ENCODE results near the gene AP5B1. TPM values are rescaled to one million over a fixed set of nuclear protein-coding genes. Genes with fewer than 3 reads are reported as not detected.

AP5B1 gene
- polyA plus RNA-seq, 1 experiment, result 2.6 TPM

DNA sequence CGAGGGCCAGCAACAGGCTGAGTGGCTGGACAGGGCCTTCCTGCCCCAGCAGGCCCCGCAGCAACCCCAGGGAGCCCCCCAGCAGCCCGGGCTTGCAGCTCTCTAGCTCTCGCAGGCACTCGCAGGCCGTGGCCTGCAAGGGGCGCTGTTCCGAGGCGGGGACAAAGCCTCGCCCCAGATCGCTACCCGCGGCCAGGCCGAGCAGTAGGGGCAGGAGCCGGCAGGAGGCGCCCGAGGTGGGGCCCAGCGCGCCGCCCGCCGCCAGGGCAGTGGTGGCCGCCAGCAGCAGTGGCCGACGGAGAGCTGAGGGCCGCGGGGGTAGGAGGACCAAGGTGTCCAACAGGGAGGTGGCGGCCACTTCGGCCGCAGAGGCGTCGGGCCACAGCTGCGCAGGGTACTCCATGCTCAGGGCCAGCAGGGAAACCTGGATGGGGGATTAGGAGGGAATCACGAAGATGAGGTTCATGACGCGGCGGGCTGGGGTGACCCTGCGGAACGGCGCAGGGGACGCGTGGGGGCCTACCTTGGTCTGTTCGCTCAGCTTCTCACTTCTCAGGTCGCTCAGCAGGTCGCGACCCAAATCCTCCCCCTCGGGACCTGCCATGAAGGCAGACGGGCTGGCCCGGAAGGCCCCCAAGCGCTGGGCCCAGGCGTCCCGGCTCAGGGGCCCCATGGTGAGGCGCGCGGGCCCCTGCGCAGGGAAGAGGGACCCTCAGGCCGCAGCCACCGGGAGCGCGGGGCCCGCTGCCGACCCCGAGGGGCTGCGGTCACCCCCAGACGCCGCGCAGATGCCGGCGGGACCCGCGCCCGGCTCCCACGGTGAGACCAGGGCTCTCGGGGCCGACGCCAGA lies 632 bp downstream of the AP5B1 start:
- CTCF ChIA-PET, result interaction anchor here (0.6 to 4.0 kb wide), 25 partner anchors 9 to 242 kb away, joined by 3 to 29 read pairs (median 4); partner anchors contain the start of genes KAT5 and SNX32
- POLR2A ChIA-PET, result interaction anchor here (1.2 to 1.8 kb wide), 4 partner anchors 36 to 69 kb away, joined by 3 to 6 read pairs (median 3); partner anchors contain the start of gene KAT5
- TF ChIP-seq, protein P1, sequence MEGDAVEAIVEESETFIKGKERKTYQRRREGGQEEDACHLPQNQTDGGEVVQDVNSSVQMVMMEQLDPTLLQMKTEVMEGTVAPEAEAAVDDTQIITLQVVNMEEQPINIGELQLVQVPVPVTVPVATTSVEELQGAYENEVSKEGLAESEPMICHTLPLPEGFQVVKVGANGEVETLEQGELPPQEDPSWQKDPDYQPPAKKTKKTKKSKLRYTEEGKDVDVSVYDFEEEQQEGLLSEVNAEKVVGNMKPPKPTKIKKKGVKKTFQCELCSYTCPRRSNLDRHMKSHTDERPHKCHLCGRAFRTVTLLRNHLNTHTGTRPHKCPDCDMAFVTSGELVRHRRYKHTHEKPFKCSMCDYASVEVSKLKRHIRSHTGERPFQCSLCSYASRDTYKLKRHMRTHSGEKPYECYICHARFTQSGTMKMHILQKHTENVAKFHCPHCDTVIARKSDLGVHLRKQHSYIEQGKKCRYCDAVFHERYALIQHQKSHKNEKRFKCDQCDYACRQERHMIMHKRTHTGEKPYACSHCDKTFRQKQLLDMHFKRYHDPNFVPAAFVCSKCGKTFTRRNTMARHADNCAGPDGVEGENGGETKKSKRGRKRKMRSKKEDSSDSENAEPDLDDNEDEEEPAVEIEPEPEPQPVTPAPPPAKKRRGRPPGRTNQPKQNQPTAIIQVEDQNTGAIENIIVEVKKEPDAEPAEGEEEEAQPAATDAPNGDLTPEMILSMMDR (IDR thresholded peaks at IDR 0.05; ENCODE audit: low read depth, low read length), result peak; percentile 66
- peaks cover 15% of the 10 kb centered on the region for H3K27me3 ChIP-seq (ENCODE audit: control insufficient read depth, insufficient read depth, low read length)
- peak overlapping the region; percentile 79 for H3K4me3 ChIP-seq (ENCODE audit: low read depth, low read length)
- no peak overlapping the region for H3K27ac ChIP-seq (ENCODE audit: low read depth, low read length)
- peaks cover 4% of the 10 kb centered on the region; the same call in 1 of the 2 replicates for H3K9me3 ChIP-seq (ENCODE audit: control insufficient read depth, insufficient read depth, low read length)
- DNase-seq (ENCODE audit: low read depth, low spot score), result peak; percentile 11

DNA sequence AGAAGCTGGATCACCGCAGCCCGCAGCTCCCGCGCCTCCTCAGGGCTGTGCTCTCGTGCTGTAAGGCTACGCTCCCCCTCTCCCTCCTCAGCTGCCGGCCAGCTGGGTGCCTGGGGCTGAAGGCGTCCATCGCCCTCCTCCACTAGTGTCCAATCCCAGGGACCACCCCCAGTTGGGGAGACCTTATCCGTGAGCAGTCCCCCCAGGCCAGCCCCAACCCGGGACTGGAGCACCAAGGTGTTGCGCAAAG lies 1.2 kb downstream of the AP5B1 start:
- POLR2A ChIA-PET, result interaction anchor here (1.2 to 1.8 kb wide), 4 partner anchors 35 to 70 kb away, joined by 3 to 6 read pairs (median 3); partner anchors contain the start of gene KAT5
- peaks cover 14% of the 10 kb centered on the region for H3K27me3 ChIP-seq (ENCODE audit: control insufficient read depth, insufficient read depth, low read length)
- no peak overlapping the region for H3K27ac ChIP-seq (ENCODE audit: low read depth, low read length)
- DNase-seq (ENCODE audit: low read depth, low spot score), result no peak
- H3K4me3 ChIP-seq (ENCODE audit: low read depth, low read length), result peak overlapping the region; percentile 79
- peaks cover 4% of the 10 kb centered on the region; the same call in 1 of the 2 replicates for H3K9me3 ChIP-seq (ENCODE audit: control insufficient read depth, insufficient read depth, low read length)
- TF ChIP-seq, protein P1 (IDR thresholded peaks at IDR 0.05; ENCODE audit: low read depth, low read length), result no peak
- CTCF ChIA-PET, result interaction anchor here (0.6 to 4.0 kb wide), 18 partner anchors 9 to 243 kb away, joined by 3 to 29 read pairs (median 4); no protein-coding TSS in a partner anchor

DNA sequence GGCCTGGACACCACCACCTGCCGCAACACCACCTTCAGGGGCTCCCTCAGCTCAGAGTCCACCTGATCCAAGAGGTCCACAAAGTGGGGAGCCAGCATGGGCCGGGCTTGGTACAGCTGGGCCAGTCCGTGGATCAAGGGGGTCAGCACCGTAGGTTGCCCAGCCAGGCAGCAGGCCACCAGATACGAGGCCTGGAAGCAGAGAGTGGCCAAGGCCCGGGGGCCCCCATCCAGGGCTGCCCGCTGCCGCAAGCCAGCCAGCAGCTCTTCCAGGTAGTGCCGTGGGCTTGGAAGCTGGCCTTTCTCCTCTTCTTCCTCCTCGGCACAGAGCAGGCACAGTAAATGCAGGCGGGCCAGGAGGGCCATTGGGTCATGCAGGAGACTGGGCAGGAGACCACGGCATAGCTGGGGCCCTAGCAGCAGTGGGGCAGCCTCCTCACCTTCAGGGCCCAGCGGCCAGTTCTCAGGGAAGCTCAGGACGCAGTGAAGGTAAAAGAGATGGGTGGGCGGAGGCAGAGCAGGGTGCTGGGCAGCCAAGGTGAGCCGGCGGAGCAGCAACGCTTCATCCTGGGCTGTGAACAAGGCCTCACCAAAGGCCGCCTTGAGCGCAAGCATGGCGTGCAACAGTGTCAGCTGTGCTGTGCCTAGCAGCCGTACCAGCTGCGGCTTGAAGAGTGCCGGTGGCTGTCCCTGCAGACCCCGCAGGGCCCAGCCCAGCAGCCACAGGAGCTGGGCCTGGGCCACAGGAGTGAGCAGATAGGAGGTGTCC lies 1.7 kb downstream of the AP5B1 start:
- Histone ChIP-seq H3K27me3 (ENCODE audit: control insufficient read depth, insufficient read depth, low read length) (peaks cover 9% of the 10 kb centered on the region), H3K27ac (ENCODE audit: low read depth, low read length) (no peak overlapping the region), H3K4me3 (ENCODE audit: low read depth, low read length) (peak overlapping the region; percentile 79), H3K9me3 (ENCODE audit: control insufficient read depth, insufficient read depth, low read length) (peaks cover 4% of the 10 kb centered on the region; the same call in 1 of the 2 replicates)
- ChIA-PET POLR2A (interaction anchor here (1.2 to 1.8 kb wide), 4 partner anchors 34 to 70 kb away, joined by 3 to 6 read pairs (median 3); partner anchors contain the start of gene KAT5), CTCF (interaction anchor here (0.6 to 4.0 kb wide), 16 partner anchors 9 to 243 kb away, joined by 3 to 29 read pairs (median 5); no protein-coding TSS in a partner anchor)
- TF ChIP-seq, protein P1 (IDR thresholded peaks at IDR 0.05; ENCODE audit: low read depth, low read length), result no peak
- no peak for DNase-seq (ENCODE audit: low read depth, low spot score)

DNA sequence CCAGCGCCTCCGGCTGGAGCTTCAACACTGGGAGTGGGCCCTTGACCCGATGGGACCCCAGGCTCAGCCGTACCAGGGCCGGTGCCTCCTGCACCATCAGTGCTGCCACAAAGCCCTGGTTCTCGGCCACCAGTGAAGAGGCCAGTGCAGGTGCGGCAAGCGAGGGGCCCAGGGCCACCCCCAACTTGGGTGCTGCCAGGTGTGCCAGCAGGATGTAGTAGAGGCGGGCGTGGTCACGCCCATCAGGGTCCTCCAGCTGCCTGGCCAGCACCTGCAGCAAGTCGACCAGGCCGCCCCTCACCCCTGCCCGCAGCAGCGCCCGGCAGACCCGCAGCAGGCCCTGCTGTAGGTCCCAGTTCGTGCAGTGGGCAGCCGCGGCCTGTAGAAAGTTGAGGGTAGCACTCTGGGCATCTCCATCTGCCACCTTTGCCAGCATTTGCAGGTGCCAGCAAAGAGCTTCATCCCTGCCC lies 2.3 kb downstream of the AP5B1 start:
- H3K4me3 ChIP-seq (ENCODE audit: low read depth, low read length), result no peak overlapping the region
- H3K9me3 ChIP-seq (ENCODE audit: control insufficient read depth, insufficient read depth, low read length), result peaks cover 4% of the 10 kb centered on the region; the same call in 1 of the 2 replicates
- TF ChIP-seq, protein P1 (IDR thresholded peaks at IDR 0.05; ENCODE audit: low read depth, low read length), result no peak
- ChIA-PET POLR2A (no interaction called here), CTCF (interaction anchor here (2.9 to 4.0 kb wide), 2 partner anchors 8 to 38 kb away, joined by 22 to 29 read pairs; no protein-coding TSS in a partner anchor)
- H3K27me3 ChIP-seq (ENCODE audit: control insufficient read depth, insufficient read depth, low read length), result peaks cover 4% of the 10 kb centered on the region
- DNase-seq (ENCODE audit: low read depth, low spot score), result no peak
- H3K27ac ChIP-seq (ENCODE audit: low read depth, low read length), result no peak overlapping the region

Data from AG04450 (cell line).